LNCaP clone FGC (cell line): ENCODE measurements around the gene DLL4.
"Not testable (repeated sequence)": the region's sequence is repeated elsewhere in the genome, so short reads cannot be mapped to it uniquely, and the experiment has no call there.

Experiments used
- DNase-seq: peaks from one replicate; pipeline ENCODE4 v3.0.0-alpha.2; 2011; ENCODE audit warnings: low read depth
- H3K4me3 ChIP-seq: 2 replicates; pipeline ENCODE4 v1.5.1; 2011; ENCODE audit warnings: mild to moderate bottlenecking, low read depth, low read length, control low read depth
- TF ChIP-seq, protein P1 (sequence below): IDR thresholded peaks from 2 replicates; pipeline ENCODE4 v1.5.1; 2012; ENCODE audit warnings: mild to moderate bottlenecking; ENCODE audit not compliant: control insufficient read depth, insufficient read depth; ENCODE audit errors: extremely low read depth

The DLL4 gene

DNA sequence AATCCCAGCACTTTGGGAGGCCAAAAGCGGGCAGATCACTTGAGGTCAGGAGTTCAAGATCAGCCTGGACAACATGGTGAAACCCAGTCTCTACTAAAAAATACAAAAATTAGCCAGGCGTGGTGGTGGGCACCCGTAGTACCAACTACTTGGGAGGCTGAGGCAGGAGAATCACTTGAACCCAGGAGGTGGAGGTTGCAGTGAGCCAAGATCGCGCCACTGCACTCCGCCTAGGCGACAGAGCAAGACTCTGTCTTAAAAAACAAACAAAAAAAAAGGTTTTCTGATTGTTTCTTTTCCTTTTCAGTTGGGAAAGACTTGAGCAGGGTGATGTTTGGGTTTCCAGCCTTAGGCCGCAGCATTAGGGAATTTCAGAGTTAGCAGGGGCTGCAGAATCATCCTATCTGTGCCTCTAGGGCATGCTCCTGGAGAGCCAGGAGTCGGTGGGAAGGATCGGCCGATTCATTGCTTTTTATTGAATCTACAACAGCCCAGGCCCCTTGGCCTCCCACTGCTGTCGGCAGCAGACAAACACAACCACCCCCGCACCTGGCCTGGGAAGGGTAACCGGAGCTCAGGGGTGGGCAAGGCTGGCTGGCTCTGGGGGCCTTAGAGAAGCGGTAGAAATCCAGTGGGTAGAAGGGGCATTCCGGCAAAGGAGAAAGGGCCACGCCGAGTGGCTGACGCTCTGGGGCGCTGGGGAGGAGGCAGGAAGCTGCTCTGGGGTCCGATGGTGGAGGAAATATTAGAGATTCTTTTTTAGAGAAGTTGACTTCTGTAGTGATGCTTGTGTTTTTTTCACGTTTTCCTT is 30.4 kb downstream of the DLL4 start:
- TF ChIP-seq, protein P1, sequence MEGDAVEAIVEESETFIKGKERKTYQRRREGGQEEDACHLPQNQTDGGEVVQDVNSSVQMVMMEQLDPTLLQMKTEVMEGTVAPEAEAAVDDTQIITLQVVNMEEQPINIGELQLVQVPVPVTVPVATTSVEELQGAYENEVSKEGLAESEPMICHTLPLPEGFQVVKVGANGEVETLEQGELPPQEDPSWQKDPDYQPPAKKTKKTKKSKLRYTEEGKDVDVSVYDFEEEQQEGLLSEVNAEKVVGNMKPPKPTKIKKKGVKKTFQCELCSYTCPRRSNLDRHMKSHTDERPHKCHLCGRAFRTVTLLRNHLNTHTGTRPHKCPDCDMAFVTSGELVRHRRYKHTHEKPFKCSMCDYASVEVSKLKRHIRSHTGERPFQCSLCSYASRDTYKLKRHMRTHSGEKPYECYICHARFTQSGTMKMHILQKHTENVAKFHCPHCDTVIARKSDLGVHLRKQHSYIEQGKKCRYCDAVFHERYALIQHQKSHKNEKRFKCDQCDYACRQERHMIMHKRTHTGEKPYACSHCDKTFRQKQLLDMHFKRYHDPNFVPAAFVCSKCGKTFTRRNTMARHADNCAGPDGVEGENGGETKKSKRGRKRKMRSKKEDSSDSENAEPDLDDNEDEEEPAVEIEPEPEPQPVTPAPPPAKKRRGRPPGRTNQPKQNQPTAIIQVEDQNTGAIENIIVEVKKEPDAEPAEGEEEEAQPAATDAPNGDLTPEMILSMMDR, result no peak
- no peak overlapping the region for H3K4me3 ChIP-seq
- DNase-seq, result no peak

DNA sequence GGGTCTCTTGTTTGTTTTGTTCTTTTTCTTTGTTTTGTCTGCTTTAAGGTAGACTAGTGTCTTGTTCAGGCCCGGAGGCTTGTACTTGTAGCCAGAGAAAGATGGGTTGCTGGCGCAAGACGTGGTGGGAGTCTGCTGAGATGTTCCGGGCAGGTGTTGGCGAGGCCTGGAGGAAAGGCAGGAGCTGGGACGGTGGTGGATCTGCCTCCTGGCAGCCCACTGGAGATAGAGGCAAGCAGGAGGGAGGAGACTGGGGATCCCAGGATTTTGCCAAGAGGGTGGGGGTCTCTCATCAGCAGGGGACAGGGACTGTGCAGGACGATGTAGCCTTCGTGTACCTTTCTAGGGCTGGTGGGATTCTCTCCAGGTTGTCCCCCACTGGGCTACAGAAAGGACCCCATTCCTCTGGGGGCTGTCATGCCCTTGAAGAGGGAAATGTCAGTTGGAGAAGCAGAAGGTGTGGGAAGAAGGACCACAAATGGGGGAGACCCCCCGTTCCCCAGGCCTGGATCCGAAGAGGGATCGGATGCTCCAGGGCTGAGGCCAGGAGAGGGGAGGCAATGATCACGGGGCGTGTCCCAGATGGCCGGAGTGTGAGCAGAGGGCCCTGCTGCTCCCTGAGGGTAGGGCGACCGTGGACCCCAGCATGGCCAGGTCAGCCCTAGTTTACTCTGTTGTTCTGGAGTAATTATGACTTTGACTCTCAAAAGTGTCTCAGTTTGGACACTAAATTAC is 31.2 kb downstream of the DLL4 start:
- H3K4me3 ChIP-seq, result no peak overlapping the region
- TF ChIP-seq, protein P1, result no peak
- DNase-seq, result no peak

DNA sequence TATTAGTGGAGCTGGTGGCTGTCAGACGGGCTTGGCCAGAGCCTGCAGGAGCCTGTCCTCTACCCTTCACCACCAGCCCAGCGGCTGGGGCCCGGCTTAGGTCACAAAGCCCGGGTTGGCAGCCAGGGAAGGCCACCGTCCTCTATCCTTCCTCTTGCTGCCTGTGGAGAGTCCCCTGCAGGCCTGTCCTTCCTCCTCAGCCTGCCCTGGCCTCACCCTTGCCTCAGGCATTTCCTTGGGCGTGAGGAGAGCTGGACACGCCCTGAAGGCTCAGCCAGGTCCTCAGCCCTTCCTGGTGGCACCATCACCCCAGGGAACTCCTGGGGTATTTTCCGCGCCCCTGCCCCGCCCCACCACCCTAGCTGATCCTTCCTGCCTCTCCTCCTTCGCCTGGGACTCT is 31.8 kb downstream of the DLL4 start:
- DNase-seq, result no peak
- TF ChIP-seq, protein P1, result no peak
- H3K4me3 ChIP-seq, result no peak overlapping the region

DNA sequence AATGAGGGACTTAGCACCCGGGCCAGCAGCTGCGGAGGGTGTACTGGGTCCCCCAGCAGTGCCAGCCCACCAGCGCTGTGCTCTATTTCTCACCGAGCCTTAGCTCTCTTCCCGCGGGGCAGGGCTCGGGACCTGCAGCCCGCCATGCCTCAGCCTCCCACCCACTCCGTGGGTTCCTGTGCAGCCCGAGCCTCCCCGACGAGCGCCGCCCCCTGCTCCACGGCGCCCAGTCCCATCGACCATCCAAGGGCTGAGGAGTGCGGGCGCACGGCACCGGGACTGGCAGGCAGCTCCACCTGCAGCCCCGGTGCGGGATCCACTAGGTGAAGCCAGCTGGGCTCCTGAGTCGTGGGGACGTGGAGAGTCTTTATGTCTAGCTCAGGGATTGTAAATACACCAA is 32.6 kb downstream of the DLL4 start:
- not testable (repeated sequence) for DNase-seq

DNA sequence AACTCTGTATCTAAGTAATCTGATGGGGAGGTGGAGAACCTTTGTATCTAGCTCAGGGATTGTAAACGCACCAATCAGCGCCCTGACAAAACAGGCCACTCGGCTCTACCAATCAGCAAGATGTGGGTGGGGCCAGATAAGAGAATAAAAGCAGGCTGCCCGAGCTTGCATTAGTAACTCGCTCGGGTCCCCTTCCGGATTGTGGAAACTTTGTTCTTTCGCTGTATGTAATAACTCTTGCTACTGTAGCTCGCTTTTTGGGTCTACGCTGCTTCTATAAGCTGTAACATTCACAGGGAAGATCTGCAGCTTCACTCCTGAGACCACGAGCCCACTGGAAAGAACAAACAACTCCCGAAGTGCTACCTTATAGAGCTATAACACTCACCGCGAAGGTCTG is 33.2 kb downstream of the DLL4 start:
- not testable (repeated sequence) for H3K4me3 ChIP-seq, DNase-seq

More for the DNA sequence above, 32.6 kb downstream of the DLL4 start:
- not testable (repeated sequence) for H3K4me3 ChIP-seq

DNA sequence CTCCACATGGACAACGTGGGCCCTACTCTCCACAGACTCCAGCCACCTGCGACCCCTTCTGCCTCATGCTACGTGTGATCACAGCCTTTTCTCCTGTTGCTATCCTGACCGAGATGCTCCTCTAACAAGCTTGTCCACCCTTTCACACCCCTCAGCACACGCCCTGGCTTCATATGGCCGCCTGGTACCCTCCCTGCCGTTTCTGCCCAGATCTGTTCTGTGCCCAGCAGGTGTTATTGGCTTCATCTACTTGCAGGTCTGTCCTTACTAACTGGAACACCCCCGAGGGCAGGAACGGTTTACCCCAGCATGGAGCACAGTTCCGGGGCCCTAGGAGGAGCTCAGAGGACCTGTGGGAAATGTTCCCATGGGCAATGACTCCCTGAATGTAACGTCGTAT is 34.1 kb downstream of the DLL4 start:
- TF ChIP-seq, protein P1, result no peak
- no peak overlapping the region for H3K4me3 ChIP-seq
- DNase-seq, result no peak

DNA sequence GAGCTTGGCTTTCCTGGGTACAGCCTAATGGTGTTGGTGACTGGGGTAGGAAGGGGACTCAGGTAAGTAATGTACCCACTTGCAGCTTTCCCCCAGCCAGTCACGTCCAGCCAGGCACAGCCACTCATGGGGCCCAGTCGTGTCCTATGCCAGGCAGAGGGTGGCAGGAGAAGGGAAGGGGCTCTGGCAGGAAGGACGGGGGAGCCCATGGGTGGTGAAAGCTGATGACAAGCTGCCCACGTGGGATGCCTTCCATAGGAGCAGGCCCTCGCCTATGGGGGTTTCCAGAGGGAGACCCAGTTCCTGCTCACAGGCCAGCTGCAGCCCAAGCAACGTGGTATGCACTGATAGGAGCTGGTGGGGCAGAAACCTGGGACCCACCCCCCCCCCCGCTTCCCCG is 34.9 kb downstream of the DLL4 start:
- no peak for DNase-seq
- TF ChIP-seq, protein P1, result no peak
- no peak overlapping the region for H3K4me3 ChIP-seq

DNA sequence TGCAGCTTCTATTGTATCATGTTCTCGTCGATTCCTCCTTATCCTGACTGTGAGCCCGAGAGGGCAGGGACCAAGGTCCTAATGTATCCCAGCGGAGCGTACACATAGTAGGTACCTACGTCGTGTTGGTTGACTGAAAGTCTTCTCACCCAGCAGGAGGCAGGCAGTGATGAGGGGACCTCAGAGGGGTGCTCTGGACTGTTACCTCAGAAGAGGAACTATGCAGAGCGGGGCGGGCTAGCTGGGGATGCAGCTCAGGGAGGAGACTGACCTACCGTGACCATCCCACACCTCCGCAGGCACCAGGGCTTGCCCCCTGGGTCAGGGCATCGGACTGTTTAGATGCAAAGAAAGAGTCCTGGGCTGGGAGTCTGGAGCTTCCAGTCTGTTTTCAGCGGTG is 35.5 kb downstream of the DLL4 start:
- no peak for DNase-seq
- TF ChIP-seq, protein P1, result no peak
- H3K4me3 ChIP-seq, result no peak overlapping the region
